Testis (tissue), 2 donors: Measurements from ENCODE around the gene BEST2.

Experiments used
- POLR2A ChIP-seq: fragments of 450-650 bp; IDR thresholded peaks from one replicate; pipeline ENCODE4 v1.6.1; 2017; ENCODE audit warnings: antibody characterized with exemption, mild to moderate bottlenecking, moderate library complexity
- TF ChIP-seq, protein P1 (sequence below), 3 experiments: fragments of 450-650 bp in 2 of 3; fragments of 200-600 bp in 1 of 3; sonication (generic) in 1 of 3; IDR thresholded peaks; one replicate each; pipeline ENCODE4 v1.5.1; 2016 to 2019; ENCODE audit warnings: antibody characterized with exemption in 3 of 3, mild to moderate bottlenecking in 2 of 3, moderate library complexity in 1 of 3

GRCh38 chr19:12801466-12802266, 50.1 kb downstream of the BEST2 start, which contains the start of the genes PRDX2 and THSD8:
- TF ChIP-seq, protein P1, sequence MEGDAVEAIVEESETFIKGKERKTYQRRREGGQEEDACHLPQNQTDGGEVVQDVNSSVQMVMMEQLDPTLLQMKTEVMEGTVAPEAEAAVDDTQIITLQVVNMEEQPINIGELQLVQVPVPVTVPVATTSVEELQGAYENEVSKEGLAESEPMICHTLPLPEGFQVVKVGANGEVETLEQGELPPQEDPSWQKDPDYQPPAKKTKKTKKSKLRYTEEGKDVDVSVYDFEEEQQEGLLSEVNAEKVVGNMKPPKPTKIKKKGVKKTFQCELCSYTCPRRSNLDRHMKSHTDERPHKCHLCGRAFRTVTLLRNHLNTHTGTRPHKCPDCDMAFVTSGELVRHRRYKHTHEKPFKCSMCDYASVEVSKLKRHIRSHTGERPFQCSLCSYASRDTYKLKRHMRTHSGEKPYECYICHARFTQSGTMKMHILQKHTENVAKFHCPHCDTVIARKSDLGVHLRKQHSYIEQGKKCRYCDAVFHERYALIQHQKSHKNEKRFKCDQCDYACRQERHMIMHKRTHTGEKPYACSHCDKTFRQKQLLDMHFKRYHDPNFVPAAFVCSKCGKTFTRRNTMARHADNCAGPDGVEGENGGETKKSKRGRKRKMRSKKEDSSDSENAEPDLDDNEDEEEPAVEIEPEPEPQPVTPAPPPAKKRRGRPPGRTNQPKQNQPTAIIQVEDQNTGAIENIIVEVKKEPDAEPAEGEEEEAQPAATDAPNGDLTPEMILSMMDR (IDR thresholded peaks at IDR 0.05), result peak in 2 of 3 experiments; percentile 3 to 5
- TF ChIP-seq POLR2A, result peak; percentile 14
